K562 treated with DMSO at 1 percent for 4 hours (cell line): ENCODE data around the gene CKM. TPM values are rescaled to one million over a fixed set of nuclear protein-coding genes. Genes with fewer than 3 reads are reported as not detected.

Source experiments
- total RNA-seq: library from RNA; unstranded; fragments of 300-600 nt; gene quantifications from 2 replicates; pipeline ENCODE4 v1.2.3, GENCODE V29; 2022; ENCODE audit not compliant: insufficient read depth

Gene CKM
- total RNA-seq = not detected in 2 replicates

GRCh38 chr19:45322744-45323281, at the start of gene CKM:
TSS of gene CKM (minus strand) at chr19:45322875. CDS start at chr19:45319713, 3,162 bp downstream.

GRCh38 chr19:45370410-45371204, 47.9 kb upstream of the CKM start, which contains the start of gene ERCC2:
TSS of gene ERCC2 (minus strand) at chr19:45370573. CDS start at chr19:45370540, 33 bp downstream.

GRCh38 chr19:45340232-45340898, 17.7 kb upstream of the CKM start, which contains the start of gene KLC3:
TSS of gene KLC3 (plus strand) at chr19:45340750. CDS start at chr19:45345542, 4,792 bp downstream.

Other genes with a start within 250 kb of the CKM start
- 3.4 and 6.1 TPM in 2 replicates for gene ZNF296, start 246.4 kb downstream of the CKM start, total RNA-seq
- gene GEMIN7, start 243.6 kb downstream of the CKM start, total RNA-seq = 29.4 and 34.0 TPM in 2 replicates
- gene PPP1R37, start 229.7 kb downstream of the CKM start, total RNA-seq = 16.9 and 23.6 TPM in 2 replicates
- gene NKPD1, start 161.9 kb downstream of the CKM start, total RNA-seq = 0.17 TPM in 1 of 2 replicates, not detected in the other
- gene TRAPPC6A, start 144.6 kb downstream of the CKM start, total RNA-seq = 92.2 and 94.5 TPM in 2 replicates
- gene BLOC1S3, start 144.1 kb downstream of the CKM start, total RNA-seq = 20.1 and 28.6 TPM in 2 replicates
- gene EXOC3L2, start 77.5 kb downstream of the CKM start, total RNA-seq = 10.5 and 12.9 TPM in 2 replicates
- 20.2 and 23.1 TPM in 2 replicates for gene MARK4, start 71.6 kb downstream of the CKM start, total RNA-seq
- gene KLC3, start 17.9 kb upstream of the CKM start, total RNA-seq = 2.4 and 4.9 TPM in 2 replicates
- 26.3 and 27.2 TPM in 2 replicates for gene ERCC2, start 47.7 kb upstream of the CKM start, total RNA-seq
- 15.9 and 26.6 TPM in 2 replicates for gene PPP1R13L, start 82.2 kb upstream of the CKM start, total RNA-seq
- 2.8 and 2.9 TPM in 2 replicates for gene POLR1G, start 83.8 kb upstream of the CKM start, total RNA-seq
- gene ERCC1, start 101.0 kb upstream of the CKM start, total RNA-seq = 53.4 and 72.7 TPM in 2 replicates
- gene FOSB, start 145.1 kb upstream of the CKM start, total RNA-seq = 1.0 and 2.9 TPM in 2 replicates
- gene RTN2, start 174.2 kb upstream of the CKM start, total RNA-seq = 56.5 and 60.3 TPM in 2 replicates
- gene PPM1N, start 175.6 kb upstream of the CKM start, total RNA-seq = 12.6 and 14.2 TPM in 2 replicates
- 91.0 and 99.4 TPM in 2 replicates for gene VASP, start 184.6 kb upstream of the CKM start, total RNA-seq